Endothelial cell (in vitro differentiated cells): ENCODE measurements around the gene FUT6. TPM values are rescaled to one million over a fixed set of nuclear protein-coding genes. Genes with fewer than 3 reads are reported as not detected.

ENCODE experiments used
- DNase-seq: peaks from one replicate; pipeline ENCODE4 v3.0.0; 2021; ENCODE audit warnings: low spot score
- H3K27ac Mint-ChIP-seq: one replicate; pipeline ENCODE4 v1.8.0; 2021; ENCODE audit warnings: mixed read lengths, inconsistent platforms; ENCODE audit not compliant: unreplicated experiment
- H3K27me3 Mint-ChIP-seq: one replicate; pipeline ENCODE4 v1.8.0; 2021; ENCODE audit warnings: mild to moderate bottlenecking, moderate library complexity, mixed read lengths, inconsistent platforms; ENCODE audit not compliant: unreplicated experiment
- H3K36me3 Mint-ChIP-seq: one replicate; pipeline ENCODE4 v1.8.0; 2021; ENCODE audit warnings: mild to moderate bottlenecking, low read depth, mixed read lengths, inconsistent platforms; ENCODE audit not compliant: unreplicated experiment
- H3K4me1 Mint-ChIP-seq: one replicate; pipeline ENCODE4 v1.8.0; 2021; ENCODE audit warnings: mild to moderate bottlenecking, mixed read lengths, inconsistent platforms; ENCODE audit not compliant: unreplicated experiment
- H3K4me3 Mint-ChIP-seq: one replicate; pipeline ENCODE4 v1.8.0; 2021; ENCODE audit warnings: mild to moderate bottlenecking, mixed read lengths, inconsistent platforms; ENCODE audit not compliant: unreplicated experiment
- H3K9me3 Mint-ChIP-seq: one replicate; pipeline ENCODE4 v1.8.0; 2021; ENCODE audit warnings: mixed read lengths, inconsistent platforms; ENCODE audit not compliant: unreplicated experiment
- total RNA-seq: library from RNA; stranded (reverse); fragmentation: NEBNext Ultra II Directional; extraction: Animal tissue kit (Norgen Biotek cat#: 25700); gene quantifications from one replicate; pipeline ENCODE4 v1.2.1, GENCODE V29; 2021; ENCODE audit not compliant: unreplicated experiment
- TF ChIP-seq, protein P1 (sequence below): fragments of 200-600 bp; sonication (generic); IDR thresholded peaks from one replicate; pipeline ENCODE4 v1.5.0; 2021; ENCODE audit warnings: antibody characterized with exemption; ENCODE audit not compliant: unreplicated experiment

Gene FUT6
- total RNA-seq, 1 donor from 2014 or later: 0.18 TPM

DNA sequence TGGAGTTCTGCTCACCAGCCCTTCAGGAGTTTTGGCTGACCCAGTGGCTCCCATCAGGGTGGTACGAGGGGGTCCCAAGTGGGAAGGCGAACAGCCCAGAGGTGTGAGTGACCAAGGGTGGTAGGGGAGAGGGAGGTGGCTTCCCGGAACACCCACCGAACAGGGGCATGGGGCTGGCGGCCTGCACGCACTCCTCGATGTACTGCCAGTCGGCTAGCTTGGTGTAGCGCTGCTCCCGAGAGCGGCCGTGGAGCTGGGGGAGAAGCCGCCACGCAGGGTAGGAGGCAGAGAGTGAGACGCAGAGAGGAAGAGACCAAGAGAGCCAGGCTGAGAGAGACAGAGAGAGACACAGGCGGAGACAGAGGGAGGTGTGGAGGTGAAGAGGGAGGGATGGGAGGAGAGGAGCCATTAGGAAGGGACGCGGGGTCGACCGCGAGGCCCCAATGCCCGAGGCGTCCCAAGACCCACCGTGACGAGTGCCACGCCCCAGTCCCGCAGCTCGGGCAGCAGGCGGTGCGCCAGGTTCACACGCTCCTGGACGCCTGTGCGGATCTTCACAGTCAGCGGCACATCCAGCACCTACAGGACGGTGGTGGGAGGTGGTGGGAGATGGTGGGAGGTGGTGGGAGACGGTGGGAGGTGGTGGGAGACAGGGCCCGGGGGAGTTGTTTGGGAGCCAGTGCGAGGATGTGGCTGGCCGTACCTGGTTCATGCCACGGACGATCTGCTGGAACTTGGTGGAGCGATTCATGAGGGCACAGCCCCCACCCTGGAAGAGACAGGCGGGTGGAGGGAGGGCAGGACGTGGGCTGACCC, 52.7 kb downstream of the FUT6 start:
- no peak overlapping the region for H3K4me3 Mint-ChIP-seq
- no peaks in the 10 kb centered on the region for H3K9me3 Mint-ChIP-seq
- no peak for DNase-seq
- H3K27me3 Mint-ChIP-seq: peaks cover 14% of the 10 kb centered on the region
- H3K27ac Mint-ChIP-seq: no peak overlapping the region
- peaks cover 17% of the 10 kb centered on the region for H3K36me3 Mint-ChIP-seq
- TF ChIP-seq, protein P1, sequence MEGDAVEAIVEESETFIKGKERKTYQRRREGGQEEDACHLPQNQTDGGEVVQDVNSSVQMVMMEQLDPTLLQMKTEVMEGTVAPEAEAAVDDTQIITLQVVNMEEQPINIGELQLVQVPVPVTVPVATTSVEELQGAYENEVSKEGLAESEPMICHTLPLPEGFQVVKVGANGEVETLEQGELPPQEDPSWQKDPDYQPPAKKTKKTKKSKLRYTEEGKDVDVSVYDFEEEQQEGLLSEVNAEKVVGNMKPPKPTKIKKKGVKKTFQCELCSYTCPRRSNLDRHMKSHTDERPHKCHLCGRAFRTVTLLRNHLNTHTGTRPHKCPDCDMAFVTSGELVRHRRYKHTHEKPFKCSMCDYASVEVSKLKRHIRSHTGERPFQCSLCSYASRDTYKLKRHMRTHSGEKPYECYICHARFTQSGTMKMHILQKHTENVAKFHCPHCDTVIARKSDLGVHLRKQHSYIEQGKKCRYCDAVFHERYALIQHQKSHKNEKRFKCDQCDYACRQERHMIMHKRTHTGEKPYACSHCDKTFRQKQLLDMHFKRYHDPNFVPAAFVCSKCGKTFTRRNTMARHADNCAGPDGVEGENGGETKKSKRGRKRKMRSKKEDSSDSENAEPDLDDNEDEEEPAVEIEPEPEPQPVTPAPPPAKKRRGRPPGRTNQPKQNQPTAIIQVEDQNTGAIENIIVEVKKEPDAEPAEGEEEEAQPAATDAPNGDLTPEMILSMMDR: no peak
- peaks cover 11% of the 10 kb centered on the region for H3K4me1 Mint-ChIP-seq

DNA sequence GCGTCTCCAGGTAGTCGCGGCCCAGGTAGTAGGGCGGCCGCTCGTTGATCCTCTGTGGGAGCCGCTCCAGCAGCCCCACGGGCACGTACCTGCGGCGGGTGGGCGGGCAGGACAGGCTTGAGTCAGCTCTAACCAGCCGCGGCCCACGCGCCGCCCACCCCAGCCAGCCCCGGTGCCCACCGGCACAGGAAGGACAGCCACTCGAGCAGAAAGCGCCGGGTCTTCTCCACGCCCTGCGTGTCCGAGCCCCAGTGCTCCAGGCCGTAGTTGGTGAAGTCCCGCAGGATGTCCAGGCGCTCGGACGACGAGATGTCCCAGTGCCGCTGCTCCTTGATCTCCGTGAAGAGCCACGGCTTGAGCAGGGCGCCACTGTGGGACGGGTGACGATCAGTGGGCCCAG, 54.1 kb downstream of the FUT6 start:
- Mint-ChIP-seq H3K4me3 (no peak overlapping the region), H3K36me3 (peaks cover 16% of the 10 kb centered on the region), H3K4me1 (peaks cover 4% of the 10 kb centered on the region), H3K9me3 (no peaks in the 10 kb centered on the region), H3K27me3 (peaks cover 11% of the 10 kb centered on the region), H3K27ac (no peak overlapping the region)
- DNase-seq: no peak
- TF ChIP-seq, protein P1: no peak

DNA sequence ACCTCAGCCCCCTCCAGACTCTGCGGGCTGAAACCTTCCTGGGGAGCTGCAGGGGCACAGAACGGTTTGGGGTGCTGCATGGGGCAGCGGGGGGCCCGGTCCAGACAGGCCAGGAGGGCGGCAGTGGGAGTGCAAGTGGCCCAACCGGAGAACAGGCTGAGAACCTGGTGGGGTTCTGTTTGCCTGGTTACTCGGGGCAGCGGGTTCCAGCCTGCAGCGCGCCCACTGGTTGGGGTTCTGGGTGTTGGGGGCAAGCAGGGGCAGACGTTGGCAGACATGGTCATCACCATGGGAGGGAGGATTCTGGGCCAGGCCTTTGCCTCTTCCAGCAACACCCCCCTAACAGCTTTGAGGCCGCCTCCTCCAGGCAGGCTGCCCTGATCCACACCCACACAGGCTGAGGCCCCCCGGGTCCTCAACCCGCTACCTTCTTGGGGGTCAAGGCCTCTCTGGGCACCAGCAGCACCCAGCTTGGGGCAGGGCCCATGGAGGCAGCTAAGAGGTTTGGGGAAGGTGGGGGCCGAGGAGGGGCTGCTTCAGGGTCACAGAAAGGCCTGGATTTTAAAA, 54.8 kb downstream of the FUT6 start, which contains the start of gene PRR22:
TSS of gene PRR22 (minus strand) at position 166 of the 567 bp plus-strand sequence. CDS start at position 80, 86 bp downstream.
- Mint-ChIP-seq H3K4me1 (no peaks in the 10 kb centered on the region), H3K27ac (no peak within 1 kb of the TSS), H3K27me3 (peaks cover 8% of the 10 kb centered on the region), H3K36me3 (peaks cover 11% of the 10 kb centered on the region), H3K4me3 (no peak within 1 kb of the TSS), H3K9me3 (no peaks in the 10 kb centered on the region)
- TF ChIP-seq, protein P1: no peak
- DNase-seq: no peak

DNA sequence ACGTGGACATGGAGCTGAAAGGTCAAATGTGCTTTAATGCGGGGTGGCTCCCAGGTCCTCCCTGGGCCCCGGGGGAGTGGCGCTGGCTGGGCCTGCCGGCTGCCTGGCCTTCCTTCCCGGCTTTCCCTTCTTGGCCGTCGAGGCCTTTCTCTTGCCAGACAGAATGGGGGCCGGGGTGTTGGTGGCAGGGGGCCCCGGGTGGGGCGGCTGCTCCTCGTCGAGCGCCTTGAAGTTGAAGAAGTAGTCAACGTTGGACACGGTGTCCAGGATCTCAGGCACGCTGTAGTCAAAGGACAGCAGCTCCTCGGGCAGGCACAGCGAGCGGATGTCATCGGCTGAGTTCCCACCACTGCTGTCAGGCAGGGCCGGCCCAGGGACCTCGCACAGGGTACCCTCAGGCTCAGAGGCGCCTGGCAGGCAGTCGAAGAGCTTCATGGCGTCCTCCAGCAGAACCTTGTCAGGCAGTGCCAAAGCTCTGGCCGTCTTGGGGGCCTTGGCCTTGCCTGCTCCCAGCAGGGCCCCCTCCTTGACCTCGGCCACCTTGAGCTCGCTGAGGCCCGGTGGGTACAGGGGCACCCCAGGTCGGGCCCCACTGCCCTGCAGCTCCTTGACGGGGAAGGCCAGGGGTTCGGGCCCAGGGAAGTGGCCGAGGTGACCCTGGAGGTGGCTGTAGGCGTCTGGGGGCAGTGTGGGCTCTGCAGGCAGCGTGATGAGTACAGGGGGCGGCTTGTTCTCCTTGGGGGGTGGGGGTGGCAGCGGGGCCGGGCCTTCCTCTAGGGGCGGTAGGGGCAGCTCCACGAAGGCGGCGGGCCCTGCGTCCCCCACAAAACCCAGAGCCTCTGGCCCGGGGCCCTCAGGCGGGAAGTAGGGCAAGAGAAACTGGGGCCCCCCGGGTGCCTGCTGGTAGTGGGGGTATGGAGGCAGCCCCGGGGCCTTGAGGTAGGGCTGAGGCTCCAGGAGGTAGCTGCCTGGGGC, 56.3 kb downstream of the FUT6 start:
- Mint-ChIP-seq H3K36me3 (peaks cover 8% of the 10 kb centered on the region), H3K9me3 (no peaks in the 10 kb centered on the region), H3K4me1 (no peaks in the 10 kb centered on the region), H3K27me3 (peaks cover 4% of the 10 kb centered on the region), H3K27ac (no peak overlapping the region), H3K4me3 (no peak overlapping the region)
- TF ChIP-seq, protein P1: no peak
- no peak for DNase-seq
